A673 (cell line): ENCODE data around the gene CAMSAP2. TPM values are rescaled to one million over a fixed set of nuclear protein-coding genes. Genes with fewer than 3 reads are reported as not detected.
A peak's percentile ranks its signal among the peaks of the same experiment; 100 is the strongest.

ENCODE experiments used
- BruUV-seq: library from RNA; stranded (reverse); fragments of 400-500 nt; replicated peaks from 2 replicates; lab custom pipeline; 2021; lab: Mats Ljungman, UMichigan
- CTCF ChIA-PET: fragments of 300-600 bp; sonication (Branson Sonifier 250); formaldehyde crosslinking; loops from one replicate; lab custom pipeline; 2022; ENCODE audit warnings: antibody characterized with exemption; lab: Charles Lee
- POLR2A ChIA-PET: fragments of 300-600 bp; sonication (Branson Sonifier 250); formaldehyde crosslinking; loops from one replicate; lab custom pipeline; 2022; ENCODE audit warnings: antibody characterized with exemption; ENCODE audit not compliant: low non-redundant PET; lab: Charles Lee
- DNase-seq: peaks from one replicate; pipeline ENCODE4 v3.0.0-alpha.2; 2015; ENCODE audit warnings: low spot score
- H3K27ac ChIP-seq: fragments of 200-600 bp; sonication (generic); 2 replicates; pipeline ENCODE4 v1.5.1; 2016; ENCODE audit warnings: mixed run types, low read depth, mild to moderate bottlenecking, mixed read lengths, antibody characterized with exemption, low read length; ENCODE audit not compliant: poor library complexity, severe bottlenecking
- H3K27me3 ChIP-seq: fragments of 200-600 bp; sonication (generic); replicated peaks from 2 replicates; pipeline ENCODE4 v1.6.1; 2017; ENCODE audit warnings: mixed run types, low read depth, mild to moderate bottlenecking, mixed read lengths, antibody characterized with exemption, low read length; ENCODE audit not compliant: insufficient read depth, poor library complexity
- H3K36me3 ChIP-seq: fragments of 200-600 bp; sonication (generic); 2 replicates; pipeline ENCODE4 v1.6.1; 2016; ENCODE audit warnings: mixed run types, mild to moderate bottlenecking, mixed read lengths, antibody characterized with exemption, low read length; ENCODE audit not compliant: insufficient read depth, poor library complexity, severe bottlenecking
- H3K4me1 ChIP-seq: fragments of 200-600 bp; sonication (generic); 2 replicates; pipeline ENCODE4 v1.6.1; 2017; ENCODE audit warnings: mixed run types, mild to moderate bottlenecking, mixed read lengths, antibody characterized with exemption, low read length; ENCODE audit not compliant: insufficient read depth, poor library complexity, severe bottlenecking
- H3K4me3 ChIP-seq: fragments of 200-600 bp; sonication (generic); 2 replicates; pipeline ENCODE4 v1.5.1; 2016; ENCODE audit warnings: low read depth, mixed run types, mild to moderate bottlenecking, mixed read lengths, low read length; ENCODE audit not compliant: poor library complexity, severe bottlenecking
- H3K9me3 ChIP-seq: fragments of 200-600 bp; sonication (generic); 2 replicates; pipeline ENCODE4 v1.6.1; 2016; ENCODE audit warnings: mixed run types, low read depth, mild to moderate bottlenecking, mixed read lengths, antibody characterized with exemption, low read length; ENCODE audit not compliant: poor library complexity, severe bottlenecking
- CTCF ChIP-seq: fragments of 300-800, 200-600 bp; sonication (generic); conservative IDR thresholded peaks from 2 replicates; pipeline ENCODE4 v1.5.1; 2017; ENCODE audit warnings: low read depth, mild to moderate bottlenecking, antibody characterized with exemption, low read length, moderate library complexity, mixed read lengths
- EZH2 ChIP-seq: fragments of 200-600 bp; sonication (generic); IDR thresholded peaks from 2 replicates; pipeline ENCODE4 v1.6.1; 2017; ENCODE audit warnings: borderline replicate concordance, low read depth, mild to moderate bottlenecking, mixed read lengths, antibody characterized with exemption, low read length; ENCODE audit not compliant: poor library complexity, severe bottlenecking
- intact Hi-C: fragments of 100-400 bp; cut with micrococcal nuclease; formaldehyde crosslinking; loops from one replicate; pipeline ENCODE4 v1.10.0; 2022; ENCODE audit not compliant: unreplicated experiment
- total RNA-seq: library from RNA; stranded (reverse); gene quantifications from 2 replicates; pipeline ENCODE4 v1.2.3, GENCODE V29; 2021

The CAMSAP2 gene
- total RNA-seq, 1 experiment from 2014 or later = 39.4 TPM

- Histone ChIP-seq H3K4me3 (no peak overlapping the region), H3K27ac (no peak overlapping the region), H3K4me1 (no peaks in the 10 kb centered on the region), H3K36me3 (peaks cover 33% of the 10 kb centered on the region), H3K9me3 (no peaks in the 10 kb centered on the region), H3K27me3 (no peaks in the 10 kb centered on the region)
- CTCF ChIA-PET = no interaction called here
- no peak for TF ChIP-seq CTCF
- no peak for TF ChIP-seq EZH2
- POLR2A ChIA-PET = no interaction called here
- TSS peak; percentile 39 for BruUV-seq
- intact Hi-C loops = no loop called here
- DNase-seq = no peak
These were observed 119.1 kb downstream of the CAMSAP2 start for GRCh38 chr1:200857804-200858203.

DNA sequence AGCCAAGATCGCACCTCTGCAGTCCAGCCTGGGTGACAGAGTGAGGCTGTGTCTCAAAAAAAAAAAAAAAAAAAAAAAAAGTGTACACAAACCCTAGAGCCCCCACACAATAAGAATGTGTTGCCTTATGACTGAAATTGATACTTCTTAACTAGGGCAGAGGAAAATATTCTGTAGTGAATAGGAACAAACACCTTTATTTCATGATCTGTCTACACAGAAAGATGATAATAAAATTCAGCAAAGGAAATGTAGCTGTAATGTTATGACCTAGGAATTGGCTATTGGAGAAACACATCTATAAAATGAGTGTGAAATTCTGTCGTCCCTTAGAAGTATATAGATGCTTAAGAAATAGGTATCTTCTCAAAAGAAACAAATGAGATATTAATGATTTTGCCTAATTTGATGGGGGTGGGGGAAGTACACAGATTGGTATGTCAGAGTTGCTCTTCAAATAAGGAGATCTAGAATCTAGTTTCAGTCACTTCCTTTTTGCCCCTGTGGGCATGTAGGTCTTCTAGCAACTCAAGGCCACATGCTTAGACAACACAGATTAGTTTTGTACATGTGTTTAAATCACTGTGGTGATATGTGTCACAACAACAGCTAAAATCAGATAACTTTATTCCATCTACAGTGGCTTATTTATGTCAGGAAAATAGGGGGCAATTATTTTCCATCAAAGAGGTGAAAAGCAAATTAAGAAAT, 123.4 kb downstream of the CAMSAP2 start:
- no peak for DNase-seq
- ChIA-PET POLR2A (no interaction called here), CTCF (interaction anchor here (0.7 kb wide), 1 partner anchor 1589 kb away, joined by 9 read pairs; no protein-coding TSS in a partner anchor)
- BruUV-seq = no TSS peak
- peaks cover 2% of the 10 kb centered on the region for H3K36me3 ChIP-seq
- no peaks in the 10 kb centered on the region for H3K9me3 ChIP-seq
- no peaks in the 10 kb centered on the region for H3K4me1 ChIP-seq
- intact Hi-C loops = no loop called here
- no peak overlapping the region for H3K4me3 ChIP-seq
- no peak overlapping the region for H3K27ac ChIP-seq
- TF ChIP-seq CTCF (no peak), EZH2 (no peak)
- no peaks in the 10 kb centered on the region for H3K27me3 ChIP-seq

- BruUV-seq = no TSS peak
- POLR2A ChIA-PET = no interaction called here
- CTCF ChIA-PET = no interaction called here
These were observed 124.2 kb downstream of the CAMSAP2 start for GRCh38 chr1:200862713-200863415.

More at GRCh38 chr1:200862713-200863415, 124.2 kb downstream of the CAMSAP2 start:
- no peaks in the 10 kb centered on the region for H3K9me3 ChIP-seq
- intact Hi-C loops = no loop called here
- H3K4me3 ChIP-seq = no peak overlapping the region
- no peaks in the 10 kb centered on the region for H3K36me3 ChIP-seq
- H3K27ac ChIP-seq = no peak overlapping the region
- TF ChIP-seq EZH2 = no peak
- no peak for TF ChIP-seq CTCF
- H3K4me1 ChIP-seq = no peaks in the 10 kb centered on the region
- no peak for DNase-seq
- no peaks in the 10 kb centered on the region for H3K27me3 ChIP-seq
